Right lobe of liver (tissue), 6 donors: ENCODE data around the gene MLST8. TPM values are rescaled to one million over a fixed set of nuclear protein-coding genes. Genes with fewer than 3 reads are reported as not detected.

Experiments used
- ATAC-seq, 4 donors: fragments of 200-7000 bp; cut with Tn5 transposase; one replicate each; pipeline ENCODE4 v1.9.1; 2020; ENCODE audit warnings: mild to moderate bottlenecking in 4 of 4, moderate library complexity in 4 of 4
- DNase-seq, 3 donors: peaks; one replicate each; pipeline ENCODE4 v3.0.0-alpha.2; 2020
- H3K27ac ChIP-seq, 3 donors: fragments of 200-600 bp; one replicate each; pipeline ENCODE4 v1.8.0; 2022
- H3K27me3 ChIP-seq, 2 donors: fragments of 200-600 bp; one replicate each; pipeline ENCODE4 v1.8.0; 2022
- H3K36me3 ChIP-seq, 4 donors: fragments of 200-600 bp; sonication (generic) in 1 of 4; one replicate each; pipeline versions ENCODE4 v1.5.1 to v1.8.0; 2017 to 2022; ENCODE audit warnings: control low read depth in 1 of 4
- H3K4me1 ChIP-seq, 4 donors: fragments of 200-600 bp; sonication (generic) in 1 of 4; one replicate each; pipeline versions ENCODE4 v1.5.1 to v1.8.0; 2017 to 2022; ENCODE audit warnings: control low read depth in 1 of 4
- H3K4me3 ChIP-seq, 3 donors: fragments of 200-600 bp; one replicate each; pipeline ENCODE4 v1.8.0; 2022
- H3K9me3 ChIP-seq, 4 donors: fragments of 200-600 bp; sonication (generic) in 1 of 4; one replicate each; pipeline versions ENCODE4 v1.5.1 to v1.8.0; 2017 to 2022; ENCODE audit warnings: control low read depth in 1 of 4
- CTCF ChIP-seq, 4 donors: fragments of 200-600 bp in 3 of 4; fragments of 450-650 bp in 1 of 4; IDR thresholded peaks; one replicate each; pipeline versions ENCODE4 v1.5.1 to v1.8.0; 2016 to 2022; ENCODE audit warnings: antibody characterized with exemption in 4 of 4, mild to moderate bottlenecking in 2 of 4
- POLR2A ChIP-seq: fragments of 450-650 bp; IDR thresholded peaks from one replicate; pipeline ENCODE4 v1.6.1; 2017; ENCODE audit warnings: antibody characterized with exemption, mild to moderate bottlenecking
- WGBS: methylation state at CpG from one replicate; pipeline ENCODE4 v1.1.6; 2018; ENCODE audit warnings: low coverage, low lambda C conversion rate; ENCODE audit not compliant: insufficient coverage; ENCODE audit errors: missing lambda C conversion rate; 5-methylcytosine and 5-hydroxymethylcytosine counted together
- intact Hi-C, 2 donors: fragments of 100-400 bp; cut with DNase I; formaldehyde crosslinking; loops; one replicate each; pipeline versions ENCODE4 v1.11.2 to v1.14.1; 2022
- total RNA-seq, 6 experiments: library from RNA; depleted of rRNA in 2 of 6; stranded (reverse); fragments of >200 nt in 2 of 6; fragmentation: NEBNext Ultra II Directional in 3 of 6; extraction: Animal tissue kit (Norgen Biotek cat#: 25700) in 3 of 6; gene quantifications; one replicate each; pipeline versions ENCODE4 v1.1.0 to v1.2.4, GENCODE V29; 2016 to 2023
- donor health status: DM: no; HTN: yes; CAD: no.
- donor health status: DM: no; HTN: no; CAD: no.
- donor health status: DM: no; HTN: no; CAD: no.
- donor health status: DM: no; HTN: yes; CAD: no.
- donor health status: DM: no; HTN: yes; CAD: no.

Gene MLST8
- total RNA-seq, 6 experiments from 2014 or later, result 13.1 to 51.0 (median 17.5) TPM

GRCh38 chr16:2226918-2227317, 21.7 kb downstream of the MLST8 start:
- Histone ChIP-seq H3K27ac (no peak overlapping the region), H3K4me3 (no peak overlapping the region), H3K4me1 (peaks cover 0 to 29% (median 15%) of the 10 kb centered on the region in 4 donors), H3K27me3 (no peaks in the 10 kb centered on the region), H3K36me3 (peaks cover 0 to 25% (median 3%) of the 10 kb centered on the region in 4 donors), H3K9me3 (no peaks in the 10 kb centered on the region)
- DNase-seq (no peak), ATAC-seq (no peak)
- intact Hi-C loops, result no loop called here
- 56% methylated on average over 5 of the region's 6 CpGs for WGBS
- TF ChIP-seq CTCF (IDR thresholded peaks at IDR 0.05), result no peak
- TF ChIP-seq POLR2A, result no peak

- WGBS, result 80% methylated on average over 1 of the region's 25 CpGs
- Histone ChIP-seq H3K9me3 (no peaks in the 10 kb centered on the region), H3K27me3 (no peaks in the 10 kb centered on the region), H3K4me1 (peaks cover 0 to 29% (median 15%) of the 10 kb centered on the region in 4 donors), H3K27ac (no peak overlapping the region), H3K36me3 (peaks cover 0 to 36% (median 11%) of the 10 kb centered on the region in 4 donors), H3K4me3 (no peak overlapping the region)
- TF ChIP-seq CTCF (IDR thresholded peaks at IDR 0.05) (no peak), POLR2A (no peak)
- ATAC-seq, result no peak
- intact Hi-C loops, result no loop called here
- peak; percentile 18 to 49 (median 45) for DNase-seq
Measured at GRCh38 chr16:2228161-2228824, 23.0 kb downstream of the MLST8 start.

DNA sequence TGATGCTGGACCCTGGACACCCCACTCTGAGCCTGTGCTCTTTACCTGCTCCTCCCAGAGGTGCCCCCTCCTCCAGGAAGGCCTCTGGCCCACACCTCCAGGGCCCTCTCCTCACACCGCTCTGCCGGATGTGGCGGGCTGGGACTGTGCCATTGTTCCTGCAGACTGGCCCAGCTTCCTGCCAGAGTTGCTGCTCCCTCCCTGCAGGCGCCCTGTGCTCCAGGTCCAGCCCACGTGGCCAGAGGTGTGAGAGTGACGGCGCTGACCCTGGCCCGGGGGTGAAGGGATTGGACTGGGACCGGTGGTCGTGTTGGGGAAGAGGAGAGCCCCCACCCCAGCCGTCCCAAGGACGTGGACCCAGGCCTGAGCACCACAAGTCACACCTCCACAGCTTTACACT, 23.8 kb downstream of the MLST8 start:
- DNase-seq (peak in 2 of 3 donors; percentile 14 to 54), ATAC-seq (no peak)
- intact Hi-C loops, result no loop called here
- Histone ChIP-seq H3K4me3 (no peak overlapping the region), H3K36me3 (peaks cover 0 to 41% (median 11%) of the 10 kb centered on the region in 4 donors), H3K4me1 (peaks cover 0 to 29% (median 15%) of the 10 kb centered on the region in 4 donors), H3K9me3 (no peaks in the 10 kb centered on the region), H3K27ac (no peak overlapping the region), H3K27me3 (no peaks in the 10 kb centered on the region)
- WGBS, result no CpG with 5 or more reads among the region's 12 CpGs
- TF ChIP-seq POLR2A (no peak), CTCF (IDR thresholded peaks at IDR 0.05) (no peak)

DNA sequence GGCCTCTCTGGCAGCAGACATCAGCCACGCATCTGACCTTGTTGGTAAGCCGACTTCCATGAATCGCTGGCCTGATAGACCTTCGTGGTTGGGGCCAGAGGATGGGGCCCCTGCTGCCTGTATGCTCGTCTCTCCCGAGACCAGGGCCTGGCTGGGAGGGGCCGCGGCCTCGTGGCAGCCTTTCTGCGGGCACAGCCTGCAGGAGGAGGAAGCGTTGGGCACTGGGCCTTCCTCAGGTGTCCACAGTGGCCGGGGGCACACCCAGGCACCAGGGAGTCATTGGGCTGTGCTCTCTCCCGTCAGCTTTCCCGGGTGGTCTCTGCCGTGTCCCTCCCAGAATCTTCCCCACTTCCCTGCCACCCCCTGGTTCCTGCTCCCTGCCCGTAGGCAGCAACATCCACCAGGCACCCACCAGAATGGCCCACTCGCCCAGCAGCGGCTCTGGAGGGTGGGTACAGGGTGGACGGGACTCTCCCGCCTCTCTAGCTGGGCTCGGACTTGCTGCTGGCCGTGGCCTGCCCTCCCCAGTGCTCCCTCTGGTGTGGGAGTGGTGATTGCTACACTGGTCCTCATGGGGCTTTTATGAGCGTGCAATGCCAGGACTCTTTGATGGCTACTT, 24.5 kb downstream of the MLST8 start:
- H3K36me3 ChIP-seq, result peaks cover 0 to 47% (median 12%) of the 10 kb centered on the region in 4 donors
- H3K9me3 ChIP-seq, result no peaks in the 10 kb centered on the region
- H3K4me1 ChIP-seq, result peaks cover 0 to 23% (median 9%) of the 10 kb centered on the region in 4 donors
- intact Hi-C loops, result no loop called here
- 92% methylated on average over 2 of the region's 23 CpGs for WGBS
- no peak overlapping the region for H3K27ac ChIP-seq
- no peak for TF ChIP-seq CTCF (IDR thresholded peaks at IDR 0.05)
- TF ChIP-seq POLR2A, result no peak
- H3K4me3 ChIP-seq, result no peak overlapping the region
- no peak for ATAC-seq
- H3K27me3 ChIP-seq, result no peaks in the 10 kb centered on the region
- DNase-seq, result peak in 1 of 3 donors; percentile 47
